Esophagus muscularis mucosa (tissue), 4 donors: ENCODE results near the gene MYRIP. TPM values are rescaled to one million over a fixed set of nuclear protein-coding genes. Genes with fewer than 3 reads are reported as not detected.

Source experiments
- DNase-seq: peaks from one replicate; pipeline ENCODE4 v3.0.0-alpha.2; 2017; ENCODE audit errors: extremely low spot score
- H3K27ac ChIP-seq, 4 donors: fragments of 200-600 bp; sonication (generic); replicated peaks in 1 of 4; 1 replicate in 3 of 4; 2 replicates in 1 of 4; pipeline ENCODE4 v1.5.1; 2016 to 2019; ENCODE audit warnings: mild to moderate bottlenecking in 1 of 4
- H3K27me3 ChIP-seq, 4 donors: fragments of 200-600 bp; sonication (generic); one replicate each; pipeline versions ENCODE4 v1.5.1 to v1.6.0; 2016 to 2019
- H3K36me3 ChIP-seq, 4 donors: fragments of 200-600 bp; sonication (generic); one replicate each; pipeline ENCODE4 v1.5.1; 2016 to 2019
- H3K4me1 ChIP-seq, 4 donors: fragments of 200-600 bp; sonication (generic); one replicate each; pipeline ENCODE4 v1.5.1; 2016 to 2019
- H3K4me3 ChIP-seq, 4 donors: fragments of 200-600 bp; sonication (generic); 1 replicate in 2 of 4; 2 replicates in 2 of 4; pipeline ENCODE4 v1.5.1; 2016 to 2019; ENCODE audit warnings: mild to moderate bottlenecking in 4 of 4, moderate library complexity in 1 of 4
- H3K9me3 ChIP-seq, 4 donors: fragments of 200-600 bp; sonication (generic); 1 replicate in 3 of 4; 2 replicates in 1 of 4; pipeline ENCODE4 v1.5.1; 2016 to 2019
- EP300 ChIP-seq: sonication (generic); formaldehyde crosslinking; IDR thresholded peaks from one replicate; pipeline ENCODE4 v1.6.1; 2017; ENCODE audit warnings: antibody characterized with exemption
- POLR2A ChIP-seq: fragments of 450-650 bp; IDR thresholded peaks from one replicate; pipeline ENCODE4 v1.6.1; 2017; ENCODE audit warnings: antibody characterized with exemption, moderate library complexity, mild to moderate bottlenecking, low read depth
- POLR2AphosphoS5 ChIP-seq, 2 donors: sonication (generic); formaldehyde crosslinking; IDR thresholded peaks; one replicate each; pipeline ENCODE4 v1.6.1; 2017; ENCODE audit warnings: antibody characterized with exemption in 2 of 2
- WGBS: methylation state at CpG from one replicate; pipeline ENCODE4 v1.1.5; 2018; 5-methylcytosine and 5-hydroxymethylcytosine counted together
- intact Hi-C: fragments of 100-400 bp; cut with DNase I; formaldehyde crosslinking; loops from one replicate; pipeline ENCODE4 v1.15.1; 2023
- total RNA-seq, 4 donors: library from RNA; depleted of rRNA; stranded (reverse); fragments of >200 nt; gene quantifications; one replicate each; pipeline versions ENCODE4 v1.1.0 to v1.2.1, GENCODE V29; 2016
- TF ChIP-seq, protein P1 (sequence below), 3 experiments: fragments of 200-600 bp in 2 of 3; fragments of 450-650 bp in 1 of 3; sonication (generic) in 2 of 3; IDR thresholded peaks; one replicate each; pipeline ENCODE4 v1.5.1; 2017 to 2019; ENCODE audit warnings: antibody characterized with exemption in 3 of 3, mild to moderate bottlenecking in 2 of 3, moderate library complexity in 1 of 3

MYRIP gene
- total RNA-seq, 4 donors from 2014 or later = 3.3 to 7.2 (median 5.8) TPM

- H3K27me3 ChIP-seq = no peaks in the 10 kb centered on the region
- H3K27ac ChIP-seq = no peak overlapping the region
- DNase-seq = peak; percentile 62
- H3K4me3 ChIP-seq = no peak overlapping the region
- H3K9me3 ChIP-seq = no peaks in the 10 kb centered on the region
- H3K4me1 ChIP-seq = peaks cover 0 to 11% (median 0%) of the 10 kb centered on the region in 4 donors
- WGBS = 76% methylated on average over 2 of the region's 2 CpGs
- intact Hi-C loops = no loop called here
- peaks cover 0 to 3% (median 0%) of the 10 kb centered on the region in 4 donors for H3K36me3 ChIP-seq
- TF ChIP-seq, protein P1, sequence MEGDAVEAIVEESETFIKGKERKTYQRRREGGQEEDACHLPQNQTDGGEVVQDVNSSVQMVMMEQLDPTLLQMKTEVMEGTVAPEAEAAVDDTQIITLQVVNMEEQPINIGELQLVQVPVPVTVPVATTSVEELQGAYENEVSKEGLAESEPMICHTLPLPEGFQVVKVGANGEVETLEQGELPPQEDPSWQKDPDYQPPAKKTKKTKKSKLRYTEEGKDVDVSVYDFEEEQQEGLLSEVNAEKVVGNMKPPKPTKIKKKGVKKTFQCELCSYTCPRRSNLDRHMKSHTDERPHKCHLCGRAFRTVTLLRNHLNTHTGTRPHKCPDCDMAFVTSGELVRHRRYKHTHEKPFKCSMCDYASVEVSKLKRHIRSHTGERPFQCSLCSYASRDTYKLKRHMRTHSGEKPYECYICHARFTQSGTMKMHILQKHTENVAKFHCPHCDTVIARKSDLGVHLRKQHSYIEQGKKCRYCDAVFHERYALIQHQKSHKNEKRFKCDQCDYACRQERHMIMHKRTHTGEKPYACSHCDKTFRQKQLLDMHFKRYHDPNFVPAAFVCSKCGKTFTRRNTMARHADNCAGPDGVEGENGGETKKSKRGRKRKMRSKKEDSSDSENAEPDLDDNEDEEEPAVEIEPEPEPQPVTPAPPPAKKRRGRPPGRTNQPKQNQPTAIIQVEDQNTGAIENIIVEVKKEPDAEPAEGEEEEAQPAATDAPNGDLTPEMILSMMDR (IDR thresholded peaks at IDR 0.05) = no peak
- no peak for TF ChIP-seq POLR2AphosphoS5 (IDR thresholded peaks at IDR 0.05)
- TF ChIP-seq EP300 = no peak
- TF ChIP-seq POLR2A = no peak
Measured at GRCh38 chr3:40232626-40233025, 423.2 kb downstream of the MYRIP start.

DNA sequence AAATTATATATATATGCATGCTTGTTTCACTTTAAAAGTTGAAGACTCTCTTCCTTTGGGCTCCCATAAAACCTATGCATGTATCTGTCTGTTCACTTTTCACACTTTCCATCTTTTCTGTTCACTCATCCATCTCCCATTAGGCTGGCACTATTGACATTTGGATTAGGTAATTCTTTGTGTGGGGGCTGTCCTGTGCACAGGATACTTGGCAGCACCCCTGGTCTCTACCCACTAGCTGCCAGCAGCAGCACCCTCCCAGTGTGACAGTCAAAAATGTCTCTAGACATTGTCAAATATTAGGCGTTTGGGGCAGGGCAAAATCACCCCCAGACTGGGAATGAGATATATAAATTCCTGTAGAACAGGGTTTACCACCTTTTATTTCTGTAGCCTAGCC, 427.8 kb downstream of the MYRIP start:
- no peaks in the 10 kb centered on the region for H3K9me3 ChIP-seq
- H3K36me3 ChIP-seq = peaks cover 0 to 3% (median 0%) of the 10 kb centered on the region in 4 donors
- H3K4me3 ChIP-seq = no peak overlapping the region
- TF ChIP-seq POLR2AphosphoS5 (IDR thresholded peaks at IDR 0.05) (no peak), POLR2A (no peak), EP300 (no peak)
- TF ChIP-seq, protein P1 (IDR thresholded peaks at IDR 0.05) = no peak
- H3K27me3 ChIP-seq = no peaks in the 10 kb centered on the region
- intact Hi-C loops = no loop called here
- DNase-seq = no peak
- H3K27ac ChIP-seq = no peak overlapping the region
- WGBS = 100% methylated on average over 1 of the region's 1 CpG
- no peaks in the 10 kb centered on the region for H3K4me1 ChIP-seq

DNA sequence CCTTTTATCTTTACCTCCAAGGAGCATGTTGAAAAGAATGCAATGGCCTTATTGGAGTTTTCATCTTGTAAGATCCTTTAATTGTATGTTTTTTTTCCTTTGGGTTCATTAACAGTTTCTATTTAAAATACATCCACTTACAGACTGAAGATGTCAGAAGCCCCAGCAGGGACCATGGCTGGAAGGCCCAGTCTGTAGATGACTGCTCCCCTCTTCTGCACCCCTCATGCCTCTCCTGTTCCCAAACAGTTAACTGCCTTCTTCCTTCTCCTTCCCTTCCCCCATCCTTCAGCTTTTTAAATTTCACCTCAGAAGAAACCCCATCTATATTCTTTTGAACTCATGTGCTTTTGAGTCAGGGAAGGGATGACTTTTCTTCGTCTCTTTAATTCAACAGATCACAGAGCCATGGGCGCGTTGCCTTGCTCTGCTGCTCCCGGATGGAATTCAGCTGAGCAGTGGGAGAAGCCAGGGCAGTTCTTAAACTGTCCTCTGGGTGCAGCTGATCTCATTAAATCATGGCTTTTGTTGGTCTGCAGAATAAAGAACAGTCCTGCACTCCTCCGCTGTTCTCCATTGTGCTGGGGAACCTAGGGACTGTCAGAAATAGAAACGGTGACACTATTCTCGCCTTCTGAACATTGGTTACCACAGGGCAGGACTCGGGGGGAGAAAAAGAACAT, 428.6 kb downstream of the MYRIP start:
- Histone ChIP-seq H3K4me1 (no peaks in the 10 kb centered on the region), H3K27ac (no peak overlapping the region), H3K27me3 (no peaks in the 10 kb centered on the region), H3K4me3 (no peak overlapping the region), H3K36me3 (peaks cover 0 to 3% (median 0%) of the 10 kb centered on the region in 4 donors), H3K9me3 (no peaks in the 10 kb centered on the region)
- intact Hi-C loops = no loop called here
- no peak for TF ChIP-seq POLR2AphosphoS5 (IDR thresholded peaks at IDR 0.05)
- TF ChIP-seq POLR2A = no peak
- TF ChIP-seq, protein P1 (IDR thresholded peaks at IDR 0.05) = peak in 1 of 3 experiments; percentile 5
- 64% methylated on average over 8 of the region's 8 CpGs for WGBS
- DNase-seq = no peak

DNA sequence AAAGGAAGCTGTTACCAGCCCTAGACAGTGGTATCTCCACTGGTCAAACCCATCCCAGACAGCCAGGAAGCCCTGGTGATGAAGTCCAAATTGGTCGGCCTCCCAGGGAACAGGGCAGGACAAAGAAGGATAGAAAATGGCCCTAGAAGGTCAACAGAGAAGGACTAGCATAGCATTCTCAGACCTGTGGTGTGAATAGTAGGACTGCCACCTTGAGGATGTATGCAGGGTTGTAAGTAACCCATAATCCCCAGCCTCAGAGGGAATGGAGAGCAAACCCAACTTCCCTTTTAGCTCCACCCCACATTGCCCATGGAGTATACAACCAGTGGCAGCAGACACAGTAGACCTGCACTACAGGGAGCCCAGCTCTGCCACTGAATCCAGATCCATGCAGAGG, 431.5 kb downstream of the MYRIP start:
- no peaks in the 10 kb centered on the region for H3K27me3 ChIP-seq
- H3K36me3 ChIP-seq = peaks cover 0 to 5% (median 0%) of the 10 kb centered on the region in 4 donors
- WGBS = 100% methylated on average over 1 of the region's 1 CpG
- intact Hi-C loops = no loop called here
- H3K9me3 ChIP-seq = no peaks in the 10 kb centered on the region
- DNase-seq = no peak
- H3K4me1 ChIP-seq = no peaks in the 10 kb centered on the region
- TF ChIP-seq POLR2A (no peak), POLR2AphosphoS5 (IDR thresholded peaks at IDR 0.05) (no peak), EP300 (no peak)
- TF ChIP-seq, protein P1 (IDR thresholded peaks at IDR 0.05) = no peak
- no peak overlapping the region for H3K4me3 ChIP-seq
- no peak overlapping the region for H3K27ac ChIP-seq

DNA sequence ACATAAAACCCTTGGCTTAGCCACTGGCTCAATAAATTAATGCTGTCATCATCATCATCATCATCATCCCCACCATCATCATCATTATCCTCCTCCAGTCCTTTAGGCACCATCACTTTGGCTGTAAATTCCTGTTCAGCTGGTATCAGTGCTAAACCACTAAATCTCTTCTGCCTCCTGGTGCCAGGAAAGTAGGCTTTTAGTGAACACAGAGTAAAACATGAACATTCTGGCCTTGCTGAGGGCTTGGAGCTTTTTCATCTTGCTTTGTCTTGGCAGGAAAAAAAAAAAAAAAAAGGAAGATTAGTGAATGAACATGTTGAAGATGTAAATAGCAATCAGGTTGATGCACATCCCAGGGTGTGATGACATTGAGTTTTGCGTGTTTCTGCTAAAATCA, 432.8 kb downstream of the MYRIP start:
- Histone ChIP-seq H3K27ac (no peak overlapping the region), H3K4me3 (no peak overlapping the region), H3K4me1 (no peaks in the 10 kb centered on the region), H3K27me3 (no peaks in the 10 kb centered on the region), H3K9me3 (no peaks in the 10 kb centered on the region), H3K36me3 (peaks cover 0 to 5% (median 0%) of the 10 kb centered on the region in 4 donors)
- no peak for DNase-seq
- TF ChIP-seq POLR2A (no peak), EP300 (no peak), POLR2AphosphoS5 (IDR thresholded peaks at IDR 0.05) (no peak)
- TF ChIP-seq, protein P1 (IDR thresholded peaks at IDR 0.05) = no peak
- 100% methylated on average over 1 of the region's 1 CpG for WGBS
- intact Hi-C loops = no loop called here
